Left lung (tissue), 10 donors: ENCODE measurements around the gene DKK3. TPM values are rescaled to one million over a fixed set of nuclear protein-coding genes. Genes with fewer than 3 reads are reported as not detected.
A peak's percentile ranks its signal among the peaks of the same experiment; 100 is the strongest.

Experiments
- ATAC-seq: fragments of 200-7000 bp; cut with Tn5 transposase; one replicate; pipeline ENCODE4 v1.9.1; 2020; ENCODE audit warnings: moderate library complexity
- DNase-seq, 4 donors: peaks; one replicate each; pipeline ENCODE4 v3.0.0-alpha.2; 2013 to 2020
- H3K27ac ChIP-seq, 2 donors: fragments of 200-600 bp; sonication (generic) in 1 of 2; one replicate each; pipeline versions ENCODE4 v1.5.0 to v1.8.0; 2020 to 2021
- H3K27me3 ChIP-seq, 2 donors: fragments of 200-600 bp; sonication (generic) in 1 of 2; one replicate each; pipeline versions ENCODE4 v1.5.0 to v1.8.0; 2020 to 2021
- H3K36me3 ChIP-seq, 2 donors: fragments of 200-600 bp; sonication (generic) in 1 of 2; one replicate each; pipeline versions ENCODE4 v1.5.0 to v1.8.0; 2020 to 2021
- H3K4me1 ChIP-seq, 2 donors: fragments of 200-600 bp; one replicate each; pipeline ENCODE4 v1.8.0; 2021
- H3K4me3 ChIP-seq, 2 donors: fragments of 200-600 bp; sonication (generic) in 1 of 2; one replicate each; pipeline versions ENCODE4 v1.5.0 to v1.8.0; 2020 to 2021; ENCODE audit warnings: mild to moderate bottlenecking in 1 of 2
- H3K9me3 ChIP-seq, 2 donors: fragments of 200-600 bp; sonication (generic) in 1 of 2; one replicate each; pipeline versions ENCODE4 v1.5.0 to v1.8.0; 2020 to 2021
- intact Hi-C, 2 donors: fragments of 100-400 bp; cut with DNase I; formaldehyde crosslinking; loops; one replicate each; pipeline versions ENCODE4 v1.11.2 to v1.14.2; 2022
- polyA plus RNA-seq, 6 donors: library from polyadenylated mRNA; unstranded; fragments of 120-200 nt; gene quantifications; one replicate each; pipeline ENCODE4 v1.2.1, GENCODE V29; 2013; ENCODE audit not compliant: insufficient read length in 6 of 6
- total RNA-seq, 2 donors: library from RNA; stranded (reverse); fragmentation: NEBNext Ultra II Directional; extraction: Animal tissue kit (Norgen Biotek cat#: 25700); gene quantifications; one replicate each; pipeline ENCODE4 v1.2.1, GENCODE V29; 2021
- TF ChIP-seq, protein P1 (sequence below), 2 donors: fragments of 200-600 bp; sonication (generic) in 1 of 2; IDR thresholded peaks; one replicate each; pipeline versions ENCODE4 v1.5.0 to v1.8.0; 2021; ENCODE audit warnings: antibody characterized with exemption in 2 of 2
- donor health status: DM: no; HTN: yes; CAD: no.
- donor health status: DM: no; HTN: no; CAD: no.

The DKK3 gene
- total and polyA plus RNA-seq, 8 donors: 122 to 198 (median 167) TPM

DNA sequence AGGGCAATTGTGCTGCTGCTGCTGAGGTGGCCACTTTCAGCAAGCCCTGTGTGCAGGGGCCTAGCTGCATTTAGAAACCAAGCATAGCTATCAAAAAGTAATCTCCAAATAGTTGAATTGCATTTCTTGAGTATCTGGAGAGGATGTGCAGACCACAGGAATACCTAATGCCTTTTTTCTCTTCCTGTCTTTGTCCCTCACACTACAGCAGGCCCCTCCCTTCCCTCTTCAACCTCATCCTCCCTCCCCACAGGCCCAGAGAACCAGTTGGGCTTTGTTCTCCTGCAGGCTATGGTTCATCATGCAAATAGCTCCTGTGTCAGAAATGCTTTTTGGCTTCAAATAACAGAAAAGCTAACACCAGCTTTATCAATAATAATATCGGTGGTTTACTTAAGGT is 47.7 kb downstream of the DKK3 start:
- no peak overlapping the region for H3K27ac ChIP-seq
- H3K36me3 ChIP-seq: peaks cover 0 to 28% of the 10 kb centered on the region in 2 donors
- TF ChIP-seq, protein P1, sequence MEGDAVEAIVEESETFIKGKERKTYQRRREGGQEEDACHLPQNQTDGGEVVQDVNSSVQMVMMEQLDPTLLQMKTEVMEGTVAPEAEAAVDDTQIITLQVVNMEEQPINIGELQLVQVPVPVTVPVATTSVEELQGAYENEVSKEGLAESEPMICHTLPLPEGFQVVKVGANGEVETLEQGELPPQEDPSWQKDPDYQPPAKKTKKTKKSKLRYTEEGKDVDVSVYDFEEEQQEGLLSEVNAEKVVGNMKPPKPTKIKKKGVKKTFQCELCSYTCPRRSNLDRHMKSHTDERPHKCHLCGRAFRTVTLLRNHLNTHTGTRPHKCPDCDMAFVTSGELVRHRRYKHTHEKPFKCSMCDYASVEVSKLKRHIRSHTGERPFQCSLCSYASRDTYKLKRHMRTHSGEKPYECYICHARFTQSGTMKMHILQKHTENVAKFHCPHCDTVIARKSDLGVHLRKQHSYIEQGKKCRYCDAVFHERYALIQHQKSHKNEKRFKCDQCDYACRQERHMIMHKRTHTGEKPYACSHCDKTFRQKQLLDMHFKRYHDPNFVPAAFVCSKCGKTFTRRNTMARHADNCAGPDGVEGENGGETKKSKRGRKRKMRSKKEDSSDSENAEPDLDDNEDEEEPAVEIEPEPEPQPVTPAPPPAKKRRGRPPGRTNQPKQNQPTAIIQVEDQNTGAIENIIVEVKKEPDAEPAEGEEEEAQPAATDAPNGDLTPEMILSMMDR (IDR thresholded peaks at IDR 0.05): no peak
- no peak overlapping the region for H3K4me3 ChIP-seq
- peaks cover 0 to 6% of the 10 kb centered on the region in 2 donors for H3K4me1 ChIP-seq
- intact Hi-C loops: no loop called here
- no peak for ATAC-seq
- no peaks in the 10 kb centered on the region for H3K9me3 ChIP-seq
- no peak for DNase-seq
- H3K27me3 ChIP-seq: peaks cover 0 to 6% of the 10 kb centered on the region in 2 donors

DNA sequence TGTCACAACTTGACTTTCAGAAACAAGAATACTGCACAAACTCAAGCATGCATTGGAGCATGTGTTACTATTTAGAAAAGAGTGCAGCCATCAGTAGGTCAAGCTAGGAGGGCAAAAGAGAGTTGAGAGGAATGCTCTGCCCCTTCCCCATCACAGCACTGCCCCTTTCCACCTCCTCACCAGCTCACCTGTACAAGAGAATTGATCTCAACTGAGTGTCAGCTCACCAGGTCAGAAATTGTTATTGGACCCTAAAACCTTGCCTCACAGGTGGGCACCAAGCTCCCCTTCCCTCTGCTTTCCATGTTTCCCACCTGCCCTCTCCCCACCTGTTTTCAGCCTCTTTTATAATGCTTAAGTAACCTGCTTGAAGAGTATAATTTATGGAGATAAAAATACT is 48.8 kb downstream of the DKK3 start:
- H3K9me3 ChIP-seq: no peaks in the 10 kb centered on the region
- peaks cover 0 to 39% of the 10 kb centered on the region in 2 donors for H3K36me3 ChIP-seq
- no peak for ATAC-seq
- intact Hi-C loops: no loop called here
- TF ChIP-seq, protein P1 (IDR thresholded peaks at IDR 0.05): no peak
- DNase-seq: no peak
- H3K27ac ChIP-seq: peak overlapping the region in 1 of 2 donors; percentile 28
- peaks cover 0 to 6% of the 10 kb centered on the region in 2 donors for H3K4me1 ChIP-seq
- no peak overlapping the region for H3K4me3 ChIP-seq
- H3K27me3 ChIP-seq: peaks cover 0 to 6% of the 10 kb centered on the region in 2 donors

DNA sequence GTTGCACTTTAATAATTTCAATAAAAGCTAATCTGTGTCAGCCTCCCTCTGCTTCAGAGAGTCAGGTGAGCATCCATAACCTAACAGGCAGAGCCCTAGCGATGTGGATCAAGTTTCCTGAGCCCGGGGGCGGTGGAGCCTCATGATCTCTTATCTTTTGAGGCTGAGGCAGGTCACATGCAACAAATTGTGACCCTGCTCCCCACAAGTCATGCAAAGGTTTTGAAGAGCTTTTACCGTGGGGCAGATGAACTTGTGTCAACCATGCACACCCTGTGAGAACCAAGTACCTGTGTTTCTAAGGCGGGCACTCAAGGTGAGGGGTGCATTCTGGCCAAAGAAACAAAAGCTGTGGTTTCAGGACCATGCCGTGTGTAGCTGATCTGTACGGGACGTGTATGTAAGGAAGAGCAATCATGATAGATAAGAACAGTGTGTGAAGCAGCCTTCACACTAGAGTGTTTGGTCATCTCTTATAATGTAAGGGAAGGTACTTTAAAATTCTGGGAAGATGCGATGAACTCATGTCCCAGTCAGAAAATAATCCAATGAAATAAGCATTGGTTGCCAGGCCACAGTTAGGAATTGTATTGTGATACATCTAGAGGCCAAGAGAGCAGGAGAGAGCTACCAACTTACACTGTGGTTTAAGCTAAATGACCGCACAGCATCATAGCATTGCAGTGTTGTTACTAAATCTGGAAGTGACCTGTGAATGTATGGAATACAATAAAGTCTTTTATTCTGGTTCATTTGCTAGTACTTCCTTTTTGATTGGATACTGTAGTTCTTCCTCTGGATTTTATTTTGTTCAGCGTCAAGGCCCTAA is 49.8 kb downstream of the DKK3 start:
- no peaks in the 10 kb centered on the region for H3K27me3 ChIP-seq
- TF ChIP-seq, protein P1 (IDR thresholded peaks at IDR 0.05): no peak
- intact Hi-C loops: no loop called here
- ATAC-seq: no peak
- no peak overlapping the region for H3K4me3 ChIP-seq
- no peak overlapping the region for H3K27ac ChIP-seq
- no peak for DNase-seq
- no peaks in the 10 kb centered on the region for H3K9me3 ChIP-seq
- peaks cover 0 to 6% of the 10 kb centered on the region in 2 donors for H3K4me1 ChIP-seq
- H3K36me3 ChIP-seq: peaks cover 0 to 49% of the 10 kb centered on the region in 2 donors

DNA sequence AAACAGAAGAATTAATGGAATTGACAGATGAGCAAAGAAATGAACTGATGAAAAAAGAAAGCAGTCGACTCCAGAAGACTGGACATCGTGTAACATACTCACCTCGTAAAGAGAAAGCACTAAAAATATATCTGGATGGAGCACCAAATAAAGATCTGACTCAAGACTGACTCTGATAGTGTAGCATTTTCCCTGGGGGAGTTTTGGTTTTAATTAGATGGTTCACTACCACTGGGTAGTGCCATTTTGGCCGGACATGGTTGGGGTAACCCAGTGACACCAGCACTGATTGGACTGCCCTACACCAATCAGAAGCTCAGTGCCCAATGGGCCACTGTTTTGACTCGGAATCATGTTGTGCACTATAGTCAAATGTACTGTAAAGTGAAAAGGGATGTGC is 52.4 kb downstream of the DKK3 start:
- DNase-seq: no peak
- no peak overlapping the region for H3K4me3 ChIP-seq
- intact Hi-C loops: no loop called here
- H3K27ac ChIP-seq: no peak overlapping the region
- no peaks in the 10 kb centered on the region for H3K27me3 ChIP-seq
- H3K4me1 ChIP-seq: peaks cover 0 to 1% of the 10 kb centered on the region in 2 donors
- TF ChIP-seq, protein P1 (IDR thresholded peaks at IDR 0.05): no peak
- no peaks in the 10 kb centered on the region for H3K9me3 ChIP-seq
- ATAC-seq: no peak
- peaks cover 0 to 75% of the 10 kb centered on the region in 2 donors for H3K36me3 ChIP-seq

DNA sequence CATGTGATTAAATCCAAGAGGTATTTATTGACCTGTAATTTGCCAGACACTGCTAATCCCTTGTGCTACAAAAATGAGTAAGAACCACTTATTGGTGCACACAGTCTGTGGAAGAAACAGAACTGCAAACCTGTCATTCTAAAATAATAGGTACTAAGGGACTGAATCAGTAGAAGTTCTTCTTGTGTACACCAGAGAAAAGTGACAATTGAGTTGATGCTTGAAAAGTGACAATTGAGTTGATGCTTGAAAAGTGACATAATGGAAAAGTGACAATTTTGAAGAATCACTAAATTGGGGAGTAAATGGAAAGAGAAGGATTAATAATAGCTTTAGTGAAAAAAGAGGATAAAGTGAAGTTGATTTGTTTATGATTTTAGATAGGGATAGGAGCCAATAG is 56.4 kb downstream of the DKK3 start:
- no peak for ATAC-seq
- no peak for DNase-seq
- H3K4me3 ChIP-seq: no peak overlapping the region
- no peaks in the 10 kb centered on the region for H3K4me1 ChIP-seq
- H3K27me3 ChIP-seq: no peaks in the 10 kb centered on the region
- H3K9me3 ChIP-seq: no peaks in the 10 kb centered on the region
- TF ChIP-seq, protein P1 (IDR thresholded peaks at IDR 0.05): no peak
- H3K36me3 ChIP-seq: peaks cover 0 to 97% of the 10 kb centered on the region in 2 donors
- intact Hi-C loops: no loop called here
- H3K27ac ChIP-seq: no peak overlapping the region
